Spleen (tissue), 7 donors: ENCODE measurements around the gene GYPC.
A peak's percentile ranks its signal among the peaks of the same experiment; 100 is the strongest.

ENCODE experiments used
- POLR2AphosphoS5 ChIP-seq, 3 donors: sonication (generic); formaldehyde crosslinking; IDR thresholded peaks; one replicate each; pipeline ENCODE4 v1.5.1; 2017; ENCODE audit warnings: antibody characterized with exemption in 3 of 3
- TF ChIP-seq, protein P1 (sequence below), 11 experiments: fragments of 200-600 bp in 7 of 11; fragments of 450-650 bp in 4 of 11; sonication (generic) in 4 of 11; IDR thresholded peaks in 8 of 11; conservative IDR thresholded peaks in 3 of 11; 1 replicate in 7 of 11; 2 replicates in 4 of 11; pipeline versions ENCODE4 v1.4.0 to v1.8.0; 2016 to 2021; ENCODE audit warnings: antibody characterized with exemption in 11 of 11, inconsistent platforms in 4 of 11, mild to moderate bottlenecking in 1 of 11
- donor health status: DM: no; HTN: no; CAD: no; lungs with moderate emphysema.
- donor health status: DM: no; HTN: no; CAD: no.
- donor health status: DM: no; HTN: no; CAD: no.

DNA sequence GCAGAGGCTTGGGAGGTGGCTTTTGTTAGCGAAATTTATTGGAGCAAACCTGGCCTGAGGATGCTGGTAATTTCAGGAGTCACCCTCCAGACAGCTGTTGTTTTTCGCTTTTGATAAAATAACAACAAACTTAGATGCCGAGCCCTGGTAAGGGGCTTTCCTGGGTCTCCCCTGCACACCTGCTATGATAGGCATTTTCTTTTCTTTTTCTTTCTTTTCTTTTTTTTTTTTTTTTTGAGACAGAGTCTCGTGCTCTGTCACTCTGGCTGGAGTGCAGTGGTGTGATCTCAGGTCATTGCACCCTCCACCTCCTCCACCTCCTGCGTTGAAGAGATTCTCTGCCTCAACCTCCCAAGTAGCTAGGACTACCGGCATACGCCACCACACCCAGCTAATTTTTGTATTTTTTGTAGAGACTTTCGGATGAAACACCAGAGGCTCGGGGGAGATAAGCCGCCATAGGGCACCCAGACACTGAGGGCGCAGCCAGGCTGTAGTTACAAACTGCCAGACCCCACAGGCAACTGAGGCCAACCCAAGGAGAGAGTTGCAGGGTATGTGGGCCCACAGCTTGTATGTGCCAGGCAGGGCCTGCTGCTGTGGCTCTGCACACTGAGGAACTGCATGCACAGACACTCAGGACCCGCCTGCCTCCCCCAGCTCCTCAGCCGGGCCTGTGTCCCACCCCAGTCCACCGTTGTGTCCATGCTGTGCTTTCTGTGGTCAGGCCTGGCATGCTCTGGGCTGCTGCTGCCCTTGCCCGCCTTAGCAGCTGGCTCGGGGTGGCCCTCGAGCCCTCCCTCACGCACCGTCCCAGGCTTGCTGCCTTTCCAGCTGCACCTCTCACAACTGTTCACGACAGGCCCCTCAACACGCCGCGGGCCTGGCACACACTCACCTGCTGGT lies 3.9 kb downstream of the GYPC start:
- TF ChIP-seq, protein P1, sequence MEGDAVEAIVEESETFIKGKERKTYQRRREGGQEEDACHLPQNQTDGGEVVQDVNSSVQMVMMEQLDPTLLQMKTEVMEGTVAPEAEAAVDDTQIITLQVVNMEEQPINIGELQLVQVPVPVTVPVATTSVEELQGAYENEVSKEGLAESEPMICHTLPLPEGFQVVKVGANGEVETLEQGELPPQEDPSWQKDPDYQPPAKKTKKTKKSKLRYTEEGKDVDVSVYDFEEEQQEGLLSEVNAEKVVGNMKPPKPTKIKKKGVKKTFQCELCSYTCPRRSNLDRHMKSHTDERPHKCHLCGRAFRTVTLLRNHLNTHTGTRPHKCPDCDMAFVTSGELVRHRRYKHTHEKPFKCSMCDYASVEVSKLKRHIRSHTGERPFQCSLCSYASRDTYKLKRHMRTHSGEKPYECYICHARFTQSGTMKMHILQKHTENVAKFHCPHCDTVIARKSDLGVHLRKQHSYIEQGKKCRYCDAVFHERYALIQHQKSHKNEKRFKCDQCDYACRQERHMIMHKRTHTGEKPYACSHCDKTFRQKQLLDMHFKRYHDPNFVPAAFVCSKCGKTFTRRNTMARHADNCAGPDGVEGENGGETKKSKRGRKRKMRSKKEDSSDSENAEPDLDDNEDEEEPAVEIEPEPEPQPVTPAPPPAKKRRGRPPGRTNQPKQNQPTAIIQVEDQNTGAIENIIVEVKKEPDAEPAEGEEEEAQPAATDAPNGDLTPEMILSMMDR (IDR thresholded peaks at IDR 0.05 in 8 of 11, conservative IDR thresholded peaks at IDR 0.05 in 3 of 11): no peak
- peak in 1 of 3 donors; percentile 45 for TF ChIP-seq POLR2AphosphoS5 (IDR thresholded peaks at IDR 0.05)
